Stimulated activated CD8-positive, alpha-beta memory T cell treated with anti-CD3 and anti-CD28 coated beads, Interleukin-7, amount 100 ng/mL, for 24 hours (primary cell): ENCODE measurements around the gene CARD8.
"Not testable (repeated sequence)": the region's sequence is repeated elsewhere in the genome, so short reads cannot be mapped to it uniquely, and the experiment has no call there.

Experiments used
- DNase-seq: peaks from one replicate; pipeline ENCODE4 v3.0.0-alpha.2; 2020; ENCODE audit warnings: low read depth

Gene CARD8, protein sequence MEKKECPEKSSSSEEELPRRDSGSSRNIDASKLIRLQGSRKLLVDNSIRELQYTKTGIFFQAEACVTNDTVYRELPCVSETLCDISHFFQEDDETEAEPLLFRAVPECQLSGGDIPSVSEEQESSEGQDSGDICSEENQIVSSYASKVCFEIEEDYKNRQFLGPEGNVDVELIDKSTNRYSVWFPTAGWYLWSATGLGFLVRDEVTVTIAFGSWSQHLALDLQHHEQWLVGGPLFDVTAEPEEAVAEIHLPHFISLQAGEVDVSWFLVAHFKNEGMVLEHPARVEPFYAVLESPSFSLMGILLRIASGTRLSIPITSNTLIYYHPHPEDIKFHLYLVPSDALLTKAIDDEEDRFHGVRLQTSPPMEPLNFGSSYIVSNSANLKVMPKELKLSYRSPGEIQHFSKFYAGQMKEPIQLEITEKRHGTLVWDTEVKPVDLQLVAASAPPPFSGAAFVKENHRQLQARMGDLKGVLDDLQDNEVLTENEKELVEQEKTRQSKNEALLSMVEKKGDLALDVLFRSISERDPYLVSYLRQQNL

DNA sequence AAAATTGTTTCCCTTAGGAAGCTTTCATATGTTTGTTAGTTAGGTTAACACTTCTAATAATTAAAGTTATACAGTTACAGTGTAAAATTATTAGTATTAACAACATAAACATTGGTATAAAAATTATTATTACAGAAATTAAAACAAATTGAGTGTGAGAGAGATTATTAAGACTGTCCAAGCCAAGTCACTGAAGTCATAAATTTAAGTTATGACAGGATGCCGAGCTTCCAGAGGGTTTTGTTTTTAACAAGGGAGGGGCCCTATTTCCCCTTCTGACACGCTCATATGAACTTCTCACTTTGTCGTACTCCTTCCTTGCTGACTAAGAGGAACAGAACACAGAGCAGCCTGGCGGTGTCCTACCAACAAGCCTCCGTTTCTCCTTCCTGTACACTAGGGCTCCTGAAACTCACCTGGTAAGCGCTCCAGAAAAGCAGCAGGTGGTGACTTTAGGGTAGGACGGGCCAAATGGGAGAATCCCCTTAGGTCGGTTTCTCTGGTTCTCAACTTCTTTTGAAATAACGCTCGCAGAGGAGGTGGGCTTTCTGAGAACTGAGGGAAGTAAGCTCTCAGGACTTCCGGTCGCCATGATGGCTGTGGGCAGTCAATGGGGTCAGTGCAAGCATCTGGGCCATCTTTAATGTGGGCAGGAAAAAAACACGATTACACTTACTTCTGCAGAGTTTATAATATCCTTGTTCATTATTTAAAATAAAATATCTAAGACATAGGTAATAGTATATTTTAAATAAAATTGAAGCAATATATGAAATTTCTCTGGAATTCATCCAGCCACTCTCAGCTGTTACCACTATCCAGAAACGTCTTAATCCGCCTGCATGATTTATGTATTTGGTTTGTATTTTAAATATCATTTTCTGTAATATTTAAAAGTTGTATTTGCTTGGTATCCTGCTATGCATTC lies at the start of gene CARD8:
CARD8 (minus strand) TSS at position 537 of the 928 bp plus-strand sequence. CDS start 14,892 bp downstream, outside the sequence.
- peak; percentile 51 for DNase-seq

DNA sequence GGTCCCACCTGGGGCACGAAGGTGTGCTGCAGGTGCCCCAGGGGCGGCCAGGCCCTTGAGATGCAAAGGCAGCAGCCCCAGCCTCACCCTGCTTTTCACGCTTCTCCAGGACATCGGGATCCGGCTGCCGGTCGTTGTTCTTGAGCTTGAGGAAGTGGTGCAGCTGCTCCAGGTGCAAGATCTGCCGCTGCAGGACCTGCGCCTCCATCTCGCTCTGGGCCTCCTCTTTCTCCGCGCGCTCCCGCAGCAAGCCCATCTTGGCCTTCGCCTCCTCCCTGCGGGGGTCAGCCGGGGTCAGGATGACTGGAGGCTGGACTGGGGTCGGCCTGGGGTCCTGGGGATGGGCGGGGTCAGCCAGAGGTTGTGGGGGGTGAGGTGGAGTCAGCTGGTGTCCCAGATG lies 48.2 kb upstream of the CARD8 start:
- DNase-seq = no peak

GRCh38 chr19:48303367-48303766 lies 47.7 kb upstream of the CARD8 start:
- no peak for DNase-seq

DNA sequence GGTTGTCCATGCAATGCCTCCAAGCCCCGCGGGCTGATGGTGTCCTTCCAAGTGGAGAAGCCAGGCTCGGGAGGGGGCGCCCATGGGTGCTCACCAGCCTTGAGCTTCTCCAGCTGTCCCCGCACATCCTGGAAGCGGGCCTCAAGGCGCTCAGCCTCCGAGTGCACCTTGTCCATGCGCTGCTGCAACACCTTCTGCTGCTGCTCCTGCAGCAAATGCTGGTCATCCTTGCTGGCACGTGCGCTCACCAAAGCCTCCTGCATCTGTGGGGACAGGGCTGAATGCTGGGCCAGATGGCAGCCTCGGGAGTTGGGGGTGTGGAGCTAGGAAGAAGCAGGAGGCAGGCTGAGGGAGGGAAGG lies 46.9 kb upstream of the CARD8 start:
- DNase-seq = no peak

- no peak for DNase-seq
Observed at GRCh38 chr19:48301886-48302599, 46.3 kb upstream of the CARD8 start.

- DNase-seq = no peak
Observed at GRCh38 chr19:48297975-48298374, 42.3 kb upstream of the CARD8 start.

DNA sequence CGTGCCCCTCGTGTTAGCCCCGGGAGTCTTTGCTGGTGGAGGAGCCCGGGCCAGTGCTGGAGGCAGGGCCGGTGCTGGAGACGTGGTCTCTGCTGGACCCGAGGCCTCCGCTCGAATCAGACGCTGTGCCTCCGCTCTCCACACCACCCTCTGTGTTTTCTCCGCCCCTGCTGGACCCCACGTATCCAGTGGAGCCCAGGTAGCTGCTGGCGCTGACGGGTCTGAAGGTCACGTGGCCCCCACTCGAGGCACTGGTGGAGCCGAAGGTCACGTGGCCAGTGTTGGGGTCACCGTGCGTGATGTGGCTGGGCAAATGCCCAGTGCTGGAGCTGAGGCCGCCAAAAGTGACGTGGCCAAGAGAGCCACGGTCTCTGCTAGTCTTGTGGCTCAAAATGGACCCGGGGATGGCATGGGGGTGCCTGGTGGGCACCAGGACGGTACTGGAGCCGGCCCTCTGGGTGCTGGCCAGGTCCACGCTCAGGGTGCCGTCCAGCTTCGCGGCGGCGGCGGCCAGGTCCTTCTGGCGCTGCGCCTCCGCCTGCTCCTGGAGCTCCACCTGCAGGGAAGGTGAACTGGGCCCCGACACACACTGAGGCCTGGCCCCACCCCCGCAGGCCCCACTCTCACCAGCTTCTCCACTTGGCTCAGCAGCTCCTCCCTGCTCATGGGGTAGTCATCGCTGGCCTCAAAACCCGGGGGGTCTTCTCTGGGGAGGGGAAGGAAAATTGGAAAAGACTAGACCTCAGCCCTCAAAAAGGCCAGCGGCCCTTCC lies 41.4 kb upstream of the CARD8 start:
- no peak for DNase-seq

DNA sequence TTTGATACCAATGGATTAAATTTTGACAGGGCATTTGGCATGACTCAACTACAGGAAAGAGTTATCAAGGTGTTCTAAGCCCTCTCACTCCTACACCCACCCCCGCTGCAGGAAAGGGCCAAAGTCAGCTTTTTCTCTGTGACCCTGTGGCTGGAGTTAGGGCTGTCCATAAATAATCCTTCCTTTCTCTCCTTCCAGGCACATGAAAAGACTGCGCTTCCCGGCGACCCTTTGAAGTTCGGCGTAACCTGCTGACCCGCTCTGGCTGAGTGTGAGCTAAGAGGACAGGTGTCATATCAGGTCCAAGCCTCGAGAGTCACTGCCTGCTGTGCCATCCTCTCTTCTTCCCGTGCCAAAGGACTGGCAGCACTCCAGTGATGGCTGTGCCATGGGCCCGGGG lies 39.7 kb upstream of the CARD8 start:
- DNase-seq = no peak

DNA sequence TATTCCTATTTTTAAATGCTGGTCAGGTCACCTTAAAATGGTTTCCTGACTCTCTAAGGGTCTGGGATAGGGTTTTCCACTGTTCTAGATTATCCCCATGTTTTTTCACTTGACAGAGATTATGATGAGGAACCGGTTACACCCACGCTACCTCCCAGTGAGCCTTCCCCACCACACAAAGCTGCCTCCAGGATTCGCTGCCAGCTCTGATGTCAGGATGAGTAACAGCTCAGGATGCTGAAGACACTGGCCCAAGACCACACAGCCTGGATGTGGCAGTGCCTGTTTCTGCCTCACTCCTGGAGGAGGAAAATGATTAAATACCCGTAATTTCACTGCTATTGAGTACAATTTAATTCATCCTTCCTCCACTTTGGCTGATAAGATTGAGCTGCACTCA lies 37.1 kb upstream of the CARD8 start:
- DNase-seq = no peak

DNA sequence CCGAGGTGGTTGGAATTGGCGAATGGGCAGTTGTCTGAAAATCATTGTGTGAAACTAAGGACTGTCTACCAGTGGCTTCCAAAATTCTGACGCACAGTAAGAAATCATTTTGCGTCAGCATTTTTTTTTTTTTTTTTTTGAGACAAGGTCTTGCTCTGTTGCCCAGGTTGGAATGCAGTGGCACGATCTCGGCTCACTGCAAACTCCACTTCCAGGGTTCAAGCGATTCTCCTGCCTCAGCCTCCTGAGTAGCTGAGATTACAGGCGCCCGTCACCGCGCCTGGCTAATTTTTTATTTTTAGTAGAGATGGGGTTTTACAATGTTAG lies 35.7 kb upstream of the CARD8 start:
- not testable (repeated sequence) for DNase-seq

GRCh38 chr19:48290771-48291488 lies 35.2 kb upstream of the CARD8 start:
- DNase-seq = peak; percentile 36

DNA sequence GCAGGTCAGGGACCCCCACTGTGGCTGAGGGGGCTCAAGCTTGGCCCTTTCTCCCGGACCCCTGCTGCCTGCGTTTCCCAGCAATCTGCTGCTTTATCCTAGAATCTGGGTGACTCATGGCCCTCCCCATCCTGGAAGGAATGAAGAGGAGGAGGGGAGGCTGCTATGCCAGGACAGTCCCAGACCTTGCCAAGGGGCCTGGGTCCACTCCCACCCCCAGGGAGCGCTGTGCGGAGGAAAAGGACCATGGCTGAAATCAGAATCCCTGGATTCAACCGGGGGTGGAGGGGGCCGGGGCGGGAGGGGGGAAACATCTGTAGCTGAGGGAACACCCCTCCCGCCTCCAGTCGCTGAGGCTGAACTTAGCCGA lies 34.7 kb upstream of the CARD8 start:
- no peak for DNase-seq

DNA sequence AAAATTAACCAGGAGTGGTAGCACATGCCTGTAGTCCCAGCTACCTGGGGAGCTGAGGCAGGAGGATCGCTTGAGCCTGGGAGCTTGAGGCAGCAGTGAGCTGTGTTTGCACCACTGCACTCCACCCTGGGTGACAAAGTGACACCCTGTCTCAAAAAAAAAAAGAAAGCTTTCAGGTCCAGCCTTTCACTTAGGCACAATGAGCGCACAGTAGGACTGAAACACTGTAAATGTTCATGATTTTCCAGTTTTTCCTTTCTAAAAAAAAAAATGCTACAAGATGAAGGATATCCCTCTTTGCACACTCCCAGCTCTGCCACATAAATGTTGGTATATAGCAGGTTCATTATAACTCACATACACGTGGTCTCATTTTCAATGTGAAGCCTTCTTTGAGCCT lies 32.0 kb upstream of the CARD8 start:
- DNase-seq = no peak

DNA sequence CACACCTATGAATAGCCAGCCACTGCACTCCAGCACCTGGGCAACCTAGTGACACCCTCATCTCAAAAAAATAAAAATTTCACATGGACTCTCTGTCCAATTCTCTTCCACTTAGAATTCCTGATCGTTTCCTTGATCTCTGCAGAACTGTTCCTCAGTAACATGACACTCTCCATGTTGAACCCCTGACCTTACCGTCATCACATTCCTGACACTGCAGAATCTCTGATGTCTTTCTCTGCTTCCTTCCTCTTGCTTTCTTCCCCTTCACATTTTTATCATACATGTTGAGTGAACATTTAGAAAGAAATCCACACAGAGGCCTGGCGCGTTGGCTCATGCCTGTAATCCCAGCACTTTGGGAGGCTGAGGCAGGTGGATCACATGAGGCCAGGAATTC lies 29.2 kb upstream of the CARD8 start:
- DNase-seq = no peak

DNA sequence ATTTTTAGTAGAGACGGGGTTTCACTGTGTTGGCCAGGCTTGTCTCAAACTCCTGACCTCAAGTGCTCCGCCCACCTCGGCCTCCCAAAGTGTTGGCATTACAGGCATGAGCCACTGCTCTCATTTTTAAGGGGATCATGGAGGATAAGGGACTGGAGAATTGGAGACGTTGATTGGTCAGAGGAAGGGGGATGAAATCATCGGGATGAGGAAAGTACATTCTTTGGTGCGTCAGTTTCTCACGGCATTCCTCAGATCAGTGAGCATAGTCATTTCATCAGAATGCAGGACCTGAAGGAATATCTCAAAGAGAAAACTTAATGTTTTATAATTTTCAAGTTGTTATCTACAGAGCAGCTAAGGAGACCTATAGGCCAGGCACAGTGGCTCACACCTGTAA lies 28.2 kb upstream of the CARD8 start:
- DNase-seq = no peak

- no peak for DNase-seq
Observed at GRCh38 chr19:48279747-48280146, 24.0 kb upstream of the CARD8 start.

- DNase-seq = no peak
Observed at GRCh38 chr19:48274938-48275337, 19.2 kb upstream of the CARD8 start.

GRCh38 chr19:48274173-48274572 lies 18.5 kb upstream of the CARD8 start:
- no peak for DNase-seq

DNA sequence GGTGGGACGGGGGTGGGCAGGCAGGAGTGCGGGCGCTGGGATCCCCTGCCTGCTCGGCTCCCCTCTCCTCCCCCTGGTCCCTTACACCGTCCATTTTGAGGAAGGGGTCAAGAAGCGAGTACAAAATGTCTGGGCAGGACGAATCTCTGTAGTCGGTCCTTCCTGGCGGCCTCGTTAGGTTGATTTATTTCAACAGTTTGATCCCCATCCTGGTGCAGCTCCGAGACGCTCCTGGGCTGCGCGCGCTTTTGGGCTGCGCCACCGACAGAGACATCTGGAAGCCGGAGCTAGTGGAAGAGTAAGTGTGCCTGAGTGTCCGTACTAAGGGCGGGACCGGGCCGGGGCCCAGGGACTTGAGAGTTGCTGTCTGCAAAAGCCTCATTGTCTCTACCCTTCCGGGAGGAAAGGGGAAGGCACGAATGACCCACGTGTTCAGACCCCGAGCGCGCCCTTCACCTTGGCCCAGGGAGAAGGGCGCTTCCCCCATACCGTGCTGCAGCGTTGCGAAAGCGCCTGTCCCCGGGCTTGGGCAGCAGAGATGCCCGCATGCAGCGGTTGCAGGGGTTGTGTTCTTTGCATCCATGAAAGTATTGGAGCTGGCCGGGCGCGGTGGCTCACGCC lies 15.9 kb upstream of the CARD8 start:
- DNase-seq = no peak

DNA sequence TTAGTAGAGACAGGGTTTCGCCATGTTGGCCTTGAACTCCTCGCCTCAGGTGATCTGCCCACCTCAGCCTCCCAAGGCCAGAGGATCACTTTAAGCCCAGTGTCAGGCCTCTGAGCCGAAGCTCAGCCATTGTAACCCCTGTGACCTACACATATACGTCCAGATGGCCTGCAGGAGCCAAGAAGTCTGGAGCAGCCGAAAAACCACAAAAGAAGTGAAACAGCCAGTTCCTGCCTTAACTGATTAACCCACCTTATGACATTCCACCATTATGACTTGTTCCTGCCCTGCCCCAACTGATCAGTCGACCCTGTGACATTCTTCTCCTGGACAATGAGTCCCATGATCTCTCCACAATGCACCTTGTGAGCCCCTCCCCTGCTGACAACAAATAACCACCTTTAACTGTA lies 13.9 kb upstream of the CARD8 start:
- not testable (repeated sequence) for DNase-seq

DNA sequence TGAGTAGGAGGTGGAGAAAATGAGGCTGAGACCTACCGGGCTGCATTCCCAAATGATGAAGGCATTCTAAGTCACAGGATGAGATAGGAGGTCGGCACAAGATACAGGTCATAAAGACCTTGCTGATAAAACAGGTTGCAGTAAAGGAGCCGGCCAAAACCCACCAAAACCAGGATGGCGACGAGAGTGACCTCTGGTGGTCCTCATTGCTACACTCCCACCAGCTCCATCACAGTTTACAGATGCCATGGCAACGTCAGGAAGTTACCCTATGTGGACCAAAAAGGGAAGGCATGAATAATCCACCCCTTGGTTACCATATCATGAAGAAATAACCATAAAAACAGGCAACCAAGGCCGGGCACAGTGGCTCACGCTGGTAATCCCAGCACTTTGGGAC lies 9.6 kb upstream of the CARD8 start:
- not testable (repeated sequence) for DNase-seq
